Limb (tissue), 2 donors: ENCODE measurements around the gene RPSA.
"Not testable (repeated sequence)": the region's sequence is repeated elsewhere in the genome, so short reads cannot be mapped to it uniquely, and the experiment has no call there.

ENCODE experiments used
- DNase-seq, 2 donors: peaks; one replicate each; pipeline ENCODE4 v3.0.0-alpha.2; 2016; ENCODE audit errors: extremely low spot score in 2 of 2

Gene RPSA

GRCh38 chr3:39454591-39455217 is 48.2 kb downstream of the RPSA start:
- no peak for DNase-seq

DNA sequence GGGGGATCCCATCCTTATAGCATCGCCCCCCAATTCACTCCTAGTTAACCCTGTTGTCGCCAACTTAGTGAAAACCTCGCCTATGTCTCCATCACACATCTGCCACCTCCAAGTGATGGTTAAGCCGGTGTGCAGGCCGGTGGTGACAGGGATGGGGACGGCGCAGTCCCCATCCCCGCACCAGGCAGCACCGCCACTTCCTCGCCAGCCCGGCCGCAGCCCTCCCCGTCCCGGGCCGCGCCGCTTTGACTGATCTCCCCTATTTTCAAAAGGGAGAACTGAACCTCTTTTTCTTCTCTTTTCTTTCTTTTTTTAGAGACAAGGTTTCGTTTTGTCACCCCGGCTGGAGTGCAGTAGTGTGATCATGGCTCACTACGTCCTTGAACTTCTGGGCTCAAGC is 49.6 kb downstream of the RPSA start:
- DNase-seq, result no peak

- no peak for DNase-seq
Observed at GRCh38 chr3:39457361-39457760, 50.8 kb downstream of the RPSA start.

DNA sequence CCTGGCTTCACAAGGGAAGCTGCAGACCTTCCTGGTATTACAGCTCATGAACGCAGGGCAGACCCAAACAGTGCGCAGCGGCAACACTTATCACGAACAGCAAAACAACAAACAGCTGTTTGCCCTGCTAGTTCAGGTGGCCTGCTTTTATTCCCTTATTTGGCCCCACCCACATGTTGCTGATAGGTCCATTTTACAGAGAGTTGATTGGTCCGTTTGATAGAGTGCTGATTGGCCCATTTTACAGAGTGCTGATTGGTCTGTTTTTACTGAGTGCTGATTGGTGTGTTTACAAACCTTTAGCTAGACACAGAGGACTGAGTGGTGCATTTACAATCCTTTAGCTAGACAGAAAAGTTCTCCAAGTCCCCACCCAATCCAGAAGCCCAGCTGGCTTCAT is 52.1 kb downstream of the RPSA start:
- not testable (repeated sequence) for DNase-seq

DNA sequence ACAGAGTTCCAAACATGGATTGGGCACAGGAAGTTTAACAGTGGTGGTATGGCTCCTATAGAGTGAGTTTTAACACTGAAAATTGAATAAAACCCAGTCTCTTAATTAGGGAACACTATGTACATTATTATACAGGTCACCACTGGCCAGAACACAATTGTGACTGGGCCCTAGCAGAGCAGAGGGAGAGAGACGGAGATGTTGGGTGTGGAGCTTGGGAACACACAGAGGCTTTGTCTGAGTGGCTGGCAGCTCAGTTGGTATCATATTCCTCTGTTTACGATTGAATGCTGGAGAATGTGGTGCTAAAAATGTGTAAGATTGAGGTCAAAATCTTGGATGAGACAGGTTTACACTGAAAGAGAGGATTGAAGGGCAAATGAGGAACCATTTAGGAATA is 54.2 kb downstream of the RPSA start:
- no peak for DNase-seq
